SK-N-SH (cell line): Measurements from ENCODE around the gene FABP2.

Experiments
- RAD21 ChIP-seq: IDR thresholded peaks from 2 replicates; pipeline ENCODE4 v1.6.1; 2012; ENCODE audit warnings: mild to moderate bottlenecking, low read length
- TF ChIP-seq, protein P1 (sequence below): fragments of 200-600 bp; sonication (generic); IDR thresholded peaks from 2 replicates; pipeline ENCODE4 v1.6.1; 2017; ENCODE audit warnings: antibody characterized with exemption, mild to moderate bottlenecking, moderate library complexity

DNA sequence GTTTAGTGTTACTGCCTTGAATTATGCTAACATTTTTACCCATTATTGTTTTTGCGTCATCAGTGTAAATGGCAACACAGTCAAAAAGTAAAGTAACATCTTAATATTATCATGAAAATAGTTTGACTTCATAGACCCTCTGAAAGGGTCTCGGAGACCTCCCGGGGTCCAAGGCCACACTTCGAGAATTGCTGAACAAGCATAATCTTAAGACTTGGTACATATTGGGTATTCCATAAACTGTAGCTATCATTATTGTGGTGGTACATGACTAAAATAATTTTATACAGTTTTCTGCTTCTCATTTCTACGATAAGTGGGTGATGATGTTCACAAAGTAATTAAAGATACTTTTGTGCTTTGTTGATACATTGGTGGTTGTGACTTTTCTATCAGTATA is 32.6 kb downstream of the FABP2 start:
- no peak for TF ChIP-seq RAD21
- TF ChIP-seq, protein P1, sequence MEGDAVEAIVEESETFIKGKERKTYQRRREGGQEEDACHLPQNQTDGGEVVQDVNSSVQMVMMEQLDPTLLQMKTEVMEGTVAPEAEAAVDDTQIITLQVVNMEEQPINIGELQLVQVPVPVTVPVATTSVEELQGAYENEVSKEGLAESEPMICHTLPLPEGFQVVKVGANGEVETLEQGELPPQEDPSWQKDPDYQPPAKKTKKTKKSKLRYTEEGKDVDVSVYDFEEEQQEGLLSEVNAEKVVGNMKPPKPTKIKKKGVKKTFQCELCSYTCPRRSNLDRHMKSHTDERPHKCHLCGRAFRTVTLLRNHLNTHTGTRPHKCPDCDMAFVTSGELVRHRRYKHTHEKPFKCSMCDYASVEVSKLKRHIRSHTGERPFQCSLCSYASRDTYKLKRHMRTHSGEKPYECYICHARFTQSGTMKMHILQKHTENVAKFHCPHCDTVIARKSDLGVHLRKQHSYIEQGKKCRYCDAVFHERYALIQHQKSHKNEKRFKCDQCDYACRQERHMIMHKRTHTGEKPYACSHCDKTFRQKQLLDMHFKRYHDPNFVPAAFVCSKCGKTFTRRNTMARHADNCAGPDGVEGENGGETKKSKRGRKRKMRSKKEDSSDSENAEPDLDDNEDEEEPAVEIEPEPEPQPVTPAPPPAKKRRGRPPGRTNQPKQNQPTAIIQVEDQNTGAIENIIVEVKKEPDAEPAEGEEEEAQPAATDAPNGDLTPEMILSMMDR, result no peak
